NB4 (cell line): ENCODE results near the gene RSL24D1.

ENCODE experiments used
- DNase-seq: peaks from one replicate; pipeline ENCODE4 v3.0.0; 2010; ENCODE audit warnings: low read depth
- H3K4me3 ChIP-seq: one replicate; pipeline ENCODE4 v1.5.1; 2011; ENCODE audit warnings: mild to moderate bottlenecking, low read depth, low read length, moderate library complexity
- MYC ChIP-seq: IDR thresholded peaks from 2 replicates; pipeline ENCODE4 v1.6.1; 2011; ENCODE audit warnings: low read depth, low read length
- POLR2A ChIP-seq: IDR thresholded peaks from 2 replicates; pipeline ENCODE4 v1.6.1; 2011; ENCODE audit warnings: mild to moderate bottlenecking; ENCODE audit not compliant: insufficient read length; ENCODE audit errors: extremely low read depth
- TF ChIP-seq, protein P1 (sequence below): IDR thresholded peaks from one replicate; pipeline ENCODE4 v1.5.1; 2012; ENCODE audit warnings: low read depth, low read length
- TF ChIP-seq, protein P2 (sequence below): IDR thresholded peaks from 2 replicates; pipeline ENCODE4 v1.6.1; 2011; ENCODE audit warnings: low read depth, low read length

Gene RSL24D1

DNA sequence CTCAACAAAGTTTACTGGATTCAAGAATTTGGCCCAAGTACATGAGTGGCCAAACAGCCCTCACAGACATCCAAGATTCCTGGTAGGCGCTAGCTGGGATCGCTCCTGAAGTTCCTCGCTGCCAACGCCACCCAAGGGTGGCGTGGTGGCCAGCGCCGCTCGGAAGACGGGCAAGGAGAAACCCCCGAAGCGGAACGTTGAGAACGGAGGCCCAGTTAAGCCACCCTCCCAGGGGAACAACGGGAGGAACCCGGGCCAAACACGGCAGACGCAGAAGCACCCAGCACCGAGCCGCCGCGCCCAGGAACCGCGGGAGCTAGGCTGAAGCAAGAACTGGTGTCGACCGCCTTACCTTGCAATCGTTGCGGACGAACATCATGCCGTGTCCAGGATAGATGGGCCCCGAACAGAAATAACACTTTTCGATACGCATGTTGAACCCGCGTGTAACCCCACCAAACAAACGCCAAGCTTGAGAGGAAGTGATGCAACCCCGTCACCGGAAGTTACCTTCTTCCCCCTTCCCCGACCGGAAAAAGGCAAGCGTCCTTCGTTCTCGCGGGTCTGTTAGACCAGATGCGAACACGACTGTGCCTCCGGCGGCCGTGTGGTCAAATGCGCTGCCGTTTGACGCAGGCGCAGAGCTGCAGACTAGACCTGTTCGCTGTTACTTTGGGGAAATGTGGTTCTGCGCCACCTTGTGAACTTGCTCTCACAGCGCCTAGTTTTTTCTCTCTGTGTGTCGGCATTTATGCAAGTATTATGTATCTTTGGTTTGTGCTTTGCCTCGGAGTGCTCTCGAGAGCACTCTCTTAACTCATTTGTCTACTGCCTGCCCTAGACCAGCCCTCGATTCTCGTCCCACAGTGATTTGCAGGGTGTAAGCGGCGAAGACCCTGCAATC is at the start of gene RSL24D1:
Gene RSL24D1, minus strand, starts transcription at position 484 of the 904 bp plus-strand sequence. Its CDS starts 51 bp downstream, at position 433.
- DNase-seq, result peak; percentile 99
- TF ChIP-seq, protein P1, sequence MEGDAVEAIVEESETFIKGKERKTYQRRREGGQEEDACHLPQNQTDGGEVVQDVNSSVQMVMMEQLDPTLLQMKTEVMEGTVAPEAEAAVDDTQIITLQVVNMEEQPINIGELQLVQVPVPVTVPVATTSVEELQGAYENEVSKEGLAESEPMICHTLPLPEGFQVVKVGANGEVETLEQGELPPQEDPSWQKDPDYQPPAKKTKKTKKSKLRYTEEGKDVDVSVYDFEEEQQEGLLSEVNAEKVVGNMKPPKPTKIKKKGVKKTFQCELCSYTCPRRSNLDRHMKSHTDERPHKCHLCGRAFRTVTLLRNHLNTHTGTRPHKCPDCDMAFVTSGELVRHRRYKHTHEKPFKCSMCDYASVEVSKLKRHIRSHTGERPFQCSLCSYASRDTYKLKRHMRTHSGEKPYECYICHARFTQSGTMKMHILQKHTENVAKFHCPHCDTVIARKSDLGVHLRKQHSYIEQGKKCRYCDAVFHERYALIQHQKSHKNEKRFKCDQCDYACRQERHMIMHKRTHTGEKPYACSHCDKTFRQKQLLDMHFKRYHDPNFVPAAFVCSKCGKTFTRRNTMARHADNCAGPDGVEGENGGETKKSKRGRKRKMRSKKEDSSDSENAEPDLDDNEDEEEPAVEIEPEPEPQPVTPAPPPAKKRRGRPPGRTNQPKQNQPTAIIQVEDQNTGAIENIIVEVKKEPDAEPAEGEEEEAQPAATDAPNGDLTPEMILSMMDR, result peak; percentile 16
- TF ChIP-seq POLR2A, result peak; percentile 93
- TF ChIP-seq MYC, result peak; percentile 96
- TF ChIP-seq, protein P2, sequence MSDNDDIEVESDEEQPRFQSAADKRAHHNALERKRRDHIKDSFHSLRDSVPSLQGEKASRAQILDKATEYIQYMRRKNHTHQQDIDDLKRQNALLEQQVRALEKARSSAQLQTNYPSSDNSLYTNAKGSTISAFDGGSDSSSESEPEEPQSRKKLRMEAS, result peak; percentile 88
- H3K4me3 ChIP-seq, result peak within 1 kb of the TSS; percentile 78

DNA sequence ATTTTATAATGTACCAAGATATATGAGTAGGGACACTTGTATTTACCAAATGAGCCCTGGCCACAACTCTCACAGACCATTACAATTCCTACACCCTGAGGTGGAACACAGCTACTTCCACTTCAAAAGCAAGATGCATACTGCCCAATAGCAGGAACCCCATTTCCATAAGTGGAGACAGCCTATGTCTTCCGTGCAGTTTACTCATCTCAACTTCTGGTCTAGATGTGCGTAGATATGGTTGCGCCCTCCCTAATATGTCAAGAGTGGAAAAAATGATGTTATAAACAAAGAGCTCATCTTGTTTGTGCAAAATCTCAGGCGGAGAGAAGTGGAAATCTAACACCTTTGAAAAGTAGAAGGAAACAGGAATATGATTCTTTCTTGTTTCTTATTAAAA is 48.3 kb upstream of the RSL24D1 start:
- DNase-seq, result no peak
- TF ChIP-seq, protein P1, result no peak
- TF ChIP-seq, protein P2, result no peak
- TF ChIP-seq MYC (no peak), POLR2A (no peak)
- H3K4me3 ChIP-seq, result no peak overlapping the region

DNA sequence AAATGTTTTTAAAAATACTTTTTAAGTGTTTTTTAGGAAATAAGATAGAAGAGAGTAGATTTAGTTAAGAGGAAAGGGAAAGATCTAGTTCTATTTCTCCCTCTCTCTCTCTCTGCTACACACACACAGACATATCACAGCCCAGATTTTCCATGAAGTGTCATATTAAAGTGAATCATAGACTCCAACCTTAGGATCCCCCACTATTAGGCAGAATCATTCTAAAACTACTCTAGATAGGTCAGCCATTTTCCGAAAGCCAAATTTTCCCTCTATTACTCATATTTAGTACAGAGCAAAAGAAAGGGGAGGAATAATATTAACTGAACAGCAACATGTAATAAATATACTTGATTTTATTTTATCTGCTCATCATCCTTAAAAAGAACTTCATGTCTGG is 45.1 kb upstream of the RSL24D1 start:
- DNase-seq, result no peak
- H3K4me3 ChIP-seq, result no peak overlapping the region
- TF ChIP-seq, protein P2, result no peak

DNA sequence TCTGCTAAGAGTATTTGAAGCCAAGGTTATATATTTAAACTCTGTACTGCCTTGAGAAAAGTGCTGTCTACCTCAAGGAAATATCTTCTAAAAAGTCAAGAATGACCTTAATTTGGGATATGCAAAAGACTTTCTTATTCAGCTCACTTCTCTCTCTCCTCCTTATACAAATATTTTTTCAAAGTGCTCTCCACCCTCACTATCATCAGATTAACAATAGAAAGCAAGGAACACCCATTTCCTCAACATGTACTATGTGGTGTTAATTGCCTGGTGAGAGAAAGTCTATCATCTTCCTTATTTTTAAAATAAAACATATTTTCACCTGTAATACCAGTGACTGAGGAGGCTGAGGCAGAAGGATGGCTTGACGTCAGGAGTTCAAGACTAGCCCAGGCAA is 44.4 kb upstream of the RSL24D1 start:
- no peak overlapping the region for H3K4me3 ChIP-seq
- no peak for DNase-seq
- TF ChIP-seq, protein P1, result no peak
- TF ChIP-seq, protein P2, result no peak
- TF ChIP-seq MYC, result no peak
- no peak for TF ChIP-seq POLR2A

DNA sequence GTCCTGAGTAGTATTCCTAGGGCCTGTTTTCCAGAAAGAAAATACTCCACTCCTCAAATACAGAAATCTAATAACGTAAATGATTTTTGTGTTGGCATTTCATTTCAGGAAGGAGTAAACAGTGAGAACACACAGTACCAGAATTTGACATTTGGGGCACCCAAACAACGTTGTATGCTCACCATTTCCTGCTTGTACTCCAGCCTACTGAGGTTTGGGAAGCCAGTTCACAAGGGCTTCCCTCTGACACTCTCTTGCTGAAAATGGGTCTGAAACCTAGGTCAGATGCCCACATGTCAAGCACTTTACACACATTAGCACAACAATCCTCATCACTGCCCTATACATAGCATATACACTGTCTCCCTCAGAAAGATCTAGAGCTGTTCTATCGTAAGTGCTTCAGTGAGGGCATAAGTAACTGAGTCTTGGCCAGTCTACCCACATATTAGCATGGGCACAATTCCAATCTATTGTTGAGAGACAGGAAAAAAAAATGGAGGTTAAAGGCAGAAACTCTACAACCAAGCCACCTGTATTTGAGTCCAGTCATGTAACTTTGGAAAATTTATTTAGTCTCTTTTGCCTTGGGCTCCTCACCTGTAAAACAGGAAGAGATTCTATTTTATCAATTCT is 43.5 kb upstream of the RSL24D1 start:
- no peak for DNase-seq
- TF ChIP-seq, protein P2, result no peak
- H3K4me3 ChIP-seq, result no peak overlapping the region

DNA sequence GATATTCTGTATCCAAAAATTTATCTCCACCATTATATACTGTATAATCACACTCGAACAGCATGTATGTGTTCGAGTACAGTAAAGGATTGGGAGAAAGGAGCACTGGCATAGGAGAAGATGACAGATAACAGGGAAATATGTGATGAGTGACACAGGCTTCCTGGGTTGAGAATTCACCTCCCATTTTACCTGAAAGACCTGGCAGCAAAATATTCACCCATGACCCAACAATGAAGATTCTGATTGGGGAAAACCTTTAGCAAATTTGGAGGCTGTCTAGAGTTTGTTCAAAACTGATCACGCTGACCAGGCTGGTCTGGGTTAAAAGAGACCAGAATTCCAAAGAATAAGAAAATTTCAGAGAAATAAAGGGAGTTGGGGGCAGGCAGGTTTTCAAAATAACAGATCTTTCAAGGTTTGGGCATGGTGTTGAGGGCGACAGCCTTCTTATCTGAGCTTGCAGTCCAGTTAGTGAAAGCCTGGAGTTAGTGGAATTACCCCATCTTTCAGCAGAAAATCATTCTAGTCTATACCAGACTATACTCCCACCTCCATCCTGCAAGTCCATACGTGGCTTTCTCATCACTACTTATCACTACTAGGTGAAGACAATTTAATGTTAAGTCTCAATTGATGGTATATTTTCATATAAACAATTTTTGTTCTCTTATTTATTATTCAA is 42.8 kb upstream of the RSL24D1 start:
- no peak overlapping the region for H3K4me3 ChIP-seq
- no peak for DNase-seq
- TF ChIP-seq MYC (no peak), POLR2A (no peak)
- TF ChIP-seq, protein P1, result no peak
- TF ChIP-seq, protein P2, result no peak
